Muscle layer of colon (tissue), 2 donors: ENCODE data around the gene CTDNEP1.
A peak's percentile ranks its signal among the peaks of the same experiment; 100 is the strongest.

Experiments
- H3K27ac ChIP-seq: one replicate; pipeline ENCODE4 v1.7.0; 2013; ENCODE audit warnings: low read depth, mild to moderate bottlenecking, low read length, moderate library complexity
- H3K27me3 ChIP-seq, 2 donors: one replicate each; pipeline ENCODE4 v1.7.0; 2013; ENCODE audit warnings: low read length in 2 of 2, mild to moderate bottlenecking in 2 of 2; ENCODE audit not compliant: insufficient read depth in 2 of 2, control insufficient read depth in 1 of 2
- H3K36me3 ChIP-seq: one replicate; pipeline ENCODE4 v1.7.0; 2013; ENCODE audit warnings: mild to moderate bottlenecking, low read length; ENCODE audit not compliant: insufficient read depth
- H3K4me1 ChIP-seq: one replicate; pipeline ENCODE4 v1.7.0; 2013; ENCODE audit warnings: mild to moderate bottlenecking, low read length; ENCODE audit not compliant: insufficient read depth
- H3K4me3 ChIP-seq, 2 donors: one replicate each; pipeline ENCODE4 v1.7.0; 2013; ENCODE audit warnings: low read length in 2 of 2, low read depth in 1 of 2, mild to moderate bottlenecking in 1 of 2, moderate library complexity in 1 of 2
- H3K9ac ChIP-seq: one replicate; pipeline ENCODE4 v1.7.0; 2013; ENCODE audit warnings: low read length
- H3K9me3 ChIP-seq: one replicate; pipeline ENCODE4 v1.7.0; 2013; ENCODE audit warnings: mild to moderate bottlenecking, low read length
- donor health status: abdominal sarcoma.
- donor health status: Adenocarcinoma of cecum.

The CTDNEP1 gene

DNA sequence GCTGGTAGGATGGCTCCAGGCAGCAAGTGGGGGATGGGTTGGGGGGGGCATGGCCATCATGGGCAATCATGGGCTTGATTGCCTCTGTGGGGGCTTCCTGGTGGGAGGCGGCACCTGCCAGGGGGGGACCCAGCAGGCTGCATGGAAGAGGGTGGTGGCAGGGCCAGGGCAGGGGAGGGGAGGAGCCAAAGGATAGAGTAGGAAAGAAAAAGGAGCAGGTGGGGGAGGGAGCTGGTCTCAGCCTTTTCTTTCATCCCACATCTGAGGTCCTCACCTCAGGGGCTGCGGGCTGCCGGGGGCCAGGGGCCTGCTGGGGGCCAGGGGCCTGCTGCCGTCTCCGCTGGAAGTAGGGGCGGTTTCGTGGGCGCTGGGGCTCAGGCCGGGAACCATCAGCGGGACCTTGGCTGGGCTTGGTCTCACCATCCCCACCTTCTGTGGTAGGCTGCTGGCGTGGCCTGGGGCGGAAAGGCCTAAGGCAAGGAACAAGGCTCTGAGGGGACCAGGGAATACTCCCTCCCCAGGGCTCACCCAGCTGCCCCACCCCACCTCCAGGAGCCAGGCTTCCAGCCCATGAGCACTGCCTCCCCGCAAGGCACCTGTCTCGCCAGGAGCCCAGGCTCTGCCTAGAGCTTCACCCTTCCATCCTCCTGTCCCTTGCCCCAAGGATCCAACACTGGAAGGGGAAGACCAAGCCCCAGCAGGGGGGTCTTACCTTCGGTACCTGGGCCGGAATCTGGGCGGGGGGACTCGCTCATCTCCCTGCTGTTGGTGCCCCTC, 37.9 kb upstream of the CTDNEP1 start:
- no peak overlapping the region for H3K9ac ChIP-seq
- peak overlapping the region; percentile 55 for H3K27ac ChIP-seq
- peaks cover 24% of the 10 kb centered on the region for H3K36me3 ChIP-seq
- H3K27me3 ChIP-seq: peaks cover 0 to 17% of the 10 kb centered on the region in 2 donors
- no peak overlapping the region for H3K4me3 ChIP-seq
- H3K4me1 ChIP-seq: peaks cover 43% of the 10 kb centered on the region
- no peaks in the 10 kb centered on the region for H3K9me3 ChIP-seq

DNA sequence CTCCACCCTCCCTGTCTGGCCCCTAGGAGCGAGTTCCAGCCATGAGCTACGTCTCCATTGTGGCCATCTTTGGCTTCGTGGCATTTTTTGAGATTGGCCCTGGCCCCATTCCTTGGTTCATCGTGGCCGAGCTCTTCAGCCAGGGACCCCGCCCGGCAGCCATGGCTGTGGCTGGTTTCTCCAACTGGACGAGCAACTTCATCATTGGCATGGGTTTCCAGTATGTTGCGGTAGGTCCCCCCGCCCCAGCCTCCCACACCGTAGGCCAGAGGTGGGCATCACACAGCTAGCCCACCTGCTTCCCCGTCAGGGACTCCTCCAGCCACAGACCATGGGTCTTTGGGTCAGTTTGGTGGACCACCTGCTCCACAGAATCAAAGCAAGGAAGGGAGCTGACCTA, 34.1 kb upstream of the CTDNEP1 start:
- Histone ChIP-seq H3K27me3 (peaks cover 0 to 9% of the 10 kb centered on the region in 2 donors), H3K27ac (peak overlapping the region; percentile 37), H3K4me3 (no peak overlapping the region), H3K9me3 (no peaks in the 10 kb centered on the region), H3K4me1 (peaks cover 32% of the 10 kb centered on the region), H3K9ac (no peak overlapping the region), H3K36me3 (peaks cover 32% of the 10 kb centered on the region)

DNA sequence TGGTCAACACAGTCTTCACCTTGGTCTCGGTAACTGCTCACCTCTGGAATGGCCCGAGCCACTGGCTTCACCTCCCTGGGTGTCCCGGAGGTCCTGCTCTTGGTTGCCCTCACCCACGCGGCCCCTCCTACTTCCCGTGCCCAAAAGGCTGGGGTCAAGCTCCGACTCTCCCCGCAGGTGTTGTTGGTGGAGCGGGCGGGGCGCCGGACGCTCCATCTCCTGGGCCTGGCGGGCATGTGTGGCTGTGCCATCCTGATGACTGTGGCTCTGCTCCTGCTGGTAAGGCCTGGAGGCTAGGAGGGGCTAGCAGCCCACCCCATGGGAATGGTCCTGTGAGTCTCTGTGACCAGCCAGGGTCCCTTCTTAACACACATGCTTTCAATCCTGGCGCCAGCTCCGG, 33.4 kb upstream of the CTDNEP1 start:
- Histone ChIP-seq H3K27me3 (peaks cover 0 to 4% of the 10 kb centered on the region in 2 donors), H3K9me3 (no peaks in the 10 kb centered on the region), H3K36me3 (peaks cover 32% of the 10 kb centered on the region), H3K9ac (no peak overlapping the region), H3K4me1 (peaks cover 32% of the 10 kb centered on the region), H3K27ac (peak overlapping the region; percentile 59), H3K4me3 (no peak overlapping the region)

DNA sequence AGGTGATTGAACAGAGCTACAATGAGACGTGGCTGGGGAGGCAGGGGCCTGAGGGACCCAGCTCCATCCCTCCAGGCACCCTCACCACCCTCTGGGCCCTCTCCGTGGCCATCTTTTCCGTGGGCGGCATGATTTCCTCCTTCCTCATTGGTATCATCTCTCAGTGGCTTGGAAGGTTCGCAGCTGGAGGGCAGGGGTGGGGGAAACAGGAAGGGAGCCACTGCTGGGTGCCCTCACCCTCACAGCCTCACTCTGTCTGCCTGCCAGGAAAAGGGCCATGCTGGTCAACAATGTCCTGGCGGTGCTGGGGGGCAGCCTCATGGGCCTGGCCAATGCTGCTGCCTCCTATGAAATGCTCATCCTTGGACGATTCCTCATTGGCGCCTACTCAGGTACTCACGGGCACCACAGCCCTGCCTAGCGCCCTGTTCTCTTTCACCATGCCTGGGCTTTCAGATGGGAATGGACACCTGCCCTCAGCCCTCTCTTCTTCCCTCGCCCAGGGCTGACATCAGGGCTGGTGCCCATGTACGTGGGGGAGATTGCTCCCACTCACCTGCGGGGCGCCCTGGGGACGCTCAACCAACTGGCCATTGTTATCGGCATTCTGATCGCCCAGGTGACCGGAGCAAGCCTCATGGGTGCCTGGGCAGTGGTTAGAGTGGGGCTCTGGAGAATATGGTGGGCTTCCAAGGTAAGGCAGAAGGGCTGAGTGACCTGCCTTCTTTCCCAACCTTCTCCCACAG, 32.1 kb upstream of the CTDNEP1 start:
- Histone ChIP-seq H3K9me3 (no peaks in the 10 kb centered on the region), H3K36me3 (peaks cover 32% of the 10 kb centered on the region), H3K4me3 (peak overlapping the region; percentile 53 to 85), H3K27ac (peak overlapping the region; percentile 83), H3K9ac (peak overlapping the region; percentile 81), H3K27me3 (no peaks in the 10 kb centered on the region), H3K4me1 (peaks cover 32% of the 10 kb centered on the region)

DNA sequence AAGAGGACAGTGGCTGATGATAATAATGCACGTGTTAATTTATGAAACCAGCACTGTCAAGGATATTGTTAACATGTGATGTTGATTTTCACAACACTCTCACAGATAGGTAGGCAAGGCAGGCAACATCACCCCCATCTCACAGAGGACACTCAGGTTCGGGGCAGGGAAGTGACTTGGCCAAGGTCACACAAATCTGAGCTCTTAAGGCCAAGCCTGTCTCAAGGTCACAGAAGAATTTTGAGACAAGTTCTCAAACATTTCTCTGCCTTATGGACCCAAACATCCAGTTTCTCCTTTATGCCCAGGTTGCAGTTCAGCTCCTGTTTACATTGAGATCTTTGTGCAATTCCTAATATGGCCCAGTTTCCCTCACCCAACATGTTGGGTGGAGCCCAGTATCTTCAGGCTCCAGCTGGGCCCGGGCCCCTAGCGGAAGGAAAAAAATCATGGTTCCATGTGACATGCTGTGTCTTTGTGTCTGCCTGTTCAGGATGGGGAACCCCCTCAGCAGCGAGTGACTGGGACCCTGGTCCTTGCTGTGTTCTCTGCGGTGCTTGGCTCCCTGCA, 31.3 kb upstream of the CTDNEP1 start:
- Histone ChIP-seq H3K36me3 (peaks cover 32% of the 10 kb centered on the region), H3K27ac (peak overlapping the region; percentile 83), H3K27me3 (no peaks in the 10 kb centered on the region), H3K9me3 (no peaks in the 10 kb centered on the region), H3K9ac (peak overlapping the region; percentile 81), H3K4me3 (peak overlapping the region; percentile 53 to 85), H3K4me1 (peaks cover 32% of the 10 kb centered on the region)

DNA sequence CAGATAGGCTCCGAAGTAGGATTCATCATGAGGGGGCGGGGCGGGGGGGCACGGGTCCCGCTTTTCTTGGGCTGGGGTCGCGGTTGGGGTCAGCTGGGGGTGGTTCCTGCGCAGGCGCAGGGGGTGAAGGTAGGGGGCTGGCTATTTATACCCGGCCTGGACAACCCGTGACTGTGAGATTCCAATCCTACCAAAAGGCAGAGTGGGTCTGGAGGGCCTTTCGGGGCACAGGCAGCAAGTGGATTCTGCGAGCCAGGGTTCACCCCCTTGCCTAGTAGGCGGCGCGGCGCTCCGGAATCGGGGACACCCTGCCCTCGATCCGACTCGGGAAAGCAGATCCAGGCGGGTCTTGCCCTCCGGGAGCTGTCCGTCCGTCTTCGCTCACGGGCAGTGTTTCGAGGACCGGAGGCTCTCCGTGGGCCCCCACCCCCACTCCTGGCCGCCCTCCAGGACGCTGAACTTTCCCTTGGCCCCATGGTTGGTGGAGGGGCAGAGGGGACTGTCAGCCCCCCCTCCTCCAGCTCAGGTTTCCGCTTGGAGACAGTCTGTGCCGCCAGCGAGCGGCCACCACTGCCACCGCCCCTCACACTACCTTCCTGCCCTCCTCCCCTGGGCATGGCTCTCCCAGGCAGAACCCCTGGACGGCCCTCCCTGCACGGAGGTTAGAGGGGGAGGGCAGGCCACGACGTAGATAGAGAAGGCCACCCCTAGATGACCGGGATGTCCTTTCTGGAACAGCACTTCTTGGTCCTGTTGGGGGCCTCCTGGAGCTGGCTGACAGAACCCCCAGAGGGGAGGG, 30.6 kb upstream of the CTDNEP1 start:
- Histone ChIP-seq H3K4me3 (peak overlapping the region; percentile 53 to 85), H3K27ac (peak overlapping the region; percentile 83), H3K27me3 (no peaks in the 10 kb centered on the region), H3K36me3 (peaks cover 32% of the 10 kb centered on the region), H3K9me3 (no peaks in the 10 kb centered on the region), H3K4me1 (peaks cover 32% of the 10 kb centered on the region), H3K9ac (peak overlapping the region; percentile 81)

DNA sequence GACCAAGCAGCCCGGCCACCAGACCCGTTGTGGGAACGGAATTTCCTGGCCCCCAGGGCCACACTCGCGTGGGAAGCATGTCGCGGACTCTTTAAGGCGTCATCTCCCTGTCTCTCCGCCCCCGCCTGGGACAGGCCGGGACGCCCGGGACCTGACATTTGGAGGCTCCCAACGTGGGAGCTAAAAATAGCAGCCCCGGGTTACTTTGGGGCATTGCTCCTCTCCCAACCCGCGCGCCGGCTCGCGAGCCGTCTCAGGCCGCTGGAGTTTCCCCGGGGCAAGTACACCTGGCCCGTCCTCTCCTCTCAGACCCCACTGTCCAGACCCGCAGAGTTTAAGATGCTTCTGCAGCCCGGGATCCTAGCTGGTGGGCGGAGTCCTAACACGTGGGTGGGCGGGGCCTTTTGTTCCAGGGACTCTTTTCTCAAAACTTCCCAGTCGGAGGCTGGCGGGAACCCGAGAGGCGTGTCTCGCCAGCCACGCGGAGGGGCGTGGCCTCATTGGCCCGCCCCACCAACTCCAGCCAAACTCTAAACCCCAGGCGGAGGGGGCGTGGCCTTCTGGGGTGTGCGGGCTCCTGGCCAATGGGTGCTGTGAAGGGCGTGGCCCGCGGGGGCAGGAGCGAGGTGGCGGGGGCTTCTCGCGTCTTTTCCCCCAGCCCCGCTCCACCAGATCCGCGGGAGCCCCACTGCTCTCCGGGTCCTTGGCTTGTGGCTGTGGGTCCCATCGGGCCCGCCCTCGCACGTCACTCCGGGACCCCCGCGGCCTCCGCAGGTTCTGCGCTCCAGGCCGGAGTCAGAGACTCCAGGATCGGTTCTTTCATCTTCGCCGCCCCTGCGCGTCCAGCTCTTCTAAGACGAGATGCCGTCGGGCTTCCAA, 29.8 kb upstream of the CTDNEP1 start, which contains the start of gene SLC2A4:
SLC2A4 (plus strand) TSS at position 645 of the 879 bp plus-strand sequence; CDS start at position 862, 217 bp downstream.
- Histone ChIP-seq H3K4me1 (peaks cover 32% of the 10 kb centered on the region), H3K27me3 (no peaks in the 10 kb centered on the region), H3K27ac (peak within 1 kb of the TSS; percentile 92), H3K36me3 (peaks cover 27% of the 10 kb centered on the region), H3K4me3 (peak within 1 kb of the TSS; percentile 53 to 85), H3K9ac (peak within 1 kb of the TSS; percentile 81), H3K9me3 (no peaks in the 10 kb centered on the region)

DNA sequence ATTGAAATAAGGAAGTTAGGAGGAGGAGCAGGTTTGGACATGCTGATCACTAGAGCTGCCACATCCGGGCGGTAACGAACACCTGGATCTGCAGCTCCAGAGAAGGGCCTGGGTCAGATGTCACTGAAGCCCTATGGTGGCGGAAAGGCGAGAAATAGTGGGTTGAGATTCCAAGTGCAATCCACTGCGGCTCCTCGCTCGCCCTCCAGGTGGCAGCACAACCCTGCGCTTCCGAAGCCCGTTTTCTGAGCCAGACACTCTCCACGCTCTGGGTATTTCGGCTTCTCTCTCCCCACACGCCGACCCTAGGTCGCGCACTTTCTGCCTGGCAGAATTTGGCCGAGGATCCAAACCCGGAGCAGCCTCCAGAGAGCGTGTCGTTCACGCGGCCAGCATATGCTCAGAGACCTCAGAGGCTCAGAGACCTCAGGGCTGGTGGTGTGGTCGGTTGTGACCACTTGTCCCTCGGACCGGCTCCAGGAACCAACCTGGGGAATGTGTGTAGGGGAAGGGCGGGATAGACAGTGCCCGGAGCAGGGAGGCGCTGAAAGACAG, 29.1 kb upstream of the CTDNEP1 start:
- Histone ChIP-seq H3K4me1 (peaks cover 32% of the 10 kb centered on the region), H3K4me3 (peak overlapping the region; percentile 53 to 70), H3K27me3 (no peaks in the 10 kb centered on the region), H3K9ac (no peak overlapping the region), H3K36me3 (peaks cover 19% of the 10 kb centered on the region), H3K27ac (peak overlapping the region; percentile 92), H3K9me3 (no peaks in the 10 kb centered on the region)

DNA sequence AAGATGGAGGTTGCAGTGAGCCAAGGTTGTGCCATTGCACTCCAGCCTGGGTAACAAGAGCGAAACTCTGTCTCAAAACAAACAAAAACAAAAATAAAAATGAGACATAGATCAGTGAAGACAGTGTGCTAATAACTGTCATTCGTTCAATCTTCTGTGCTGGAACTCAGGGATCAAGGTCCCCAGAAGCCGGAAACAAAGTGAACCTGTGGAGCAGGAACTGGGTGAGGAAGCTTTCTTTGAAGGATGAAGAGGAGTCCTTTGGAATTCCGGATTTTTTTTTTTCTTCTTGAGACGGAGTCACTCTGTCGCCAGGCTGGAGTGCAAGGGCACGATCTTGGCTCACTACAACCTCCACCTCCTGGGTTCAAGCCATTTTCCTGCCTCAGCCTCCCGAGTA, 27.9 kb upstream of the CTDNEP1 start:
- H3K9ac ChIP-seq: no peak overlapping the region

DNA sequence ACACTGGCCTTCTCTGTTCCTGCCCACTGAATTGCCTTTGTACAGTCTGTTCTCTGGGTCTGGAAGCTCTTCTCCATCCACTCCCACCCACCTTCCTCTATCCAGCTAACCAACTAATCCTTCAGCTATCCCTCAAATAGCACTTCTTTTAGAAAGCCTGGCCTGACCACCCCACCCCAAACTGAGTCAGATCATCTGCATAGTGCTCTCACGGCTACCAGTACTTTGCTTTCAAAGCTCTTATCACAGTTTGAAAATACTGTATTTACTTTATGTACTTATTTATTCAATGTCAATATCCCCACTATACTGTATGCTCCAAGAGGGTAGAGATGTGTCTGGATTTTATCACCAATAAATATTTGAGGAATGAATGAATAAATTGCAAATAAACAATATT, 15.2 kb upstream of the CTDNEP1 start:
- Histone ChIP-seq H3K9ac (no peak overlapping the region), H3K36me3 (no peaks in the 10 kb centered on the region), H3K9me3 (no peaks in the 10 kb centered on the region), H3K4me1 (no peaks in the 10 kb centered on the region), H3K4me3 (no peak overlapping the region), H3K27ac (no peak overlapping the region), H3K27me3 (peaks cover 25% of the 10 kb centered on the region in 2 donors)

More for the DNA sequence above, 27.9 kb upstream of the CTDNEP1 start:
- Histone ChIP-seq H3K4me3 (no peak overlapping the region), H3K36me3 (peaks cover 8% of the 10 kb centered on the region), H3K27ac (no peak overlapping the region), H3K4me1 (peaks cover 23% of the 10 kb centered on the region), H3K27me3 (no peaks in the 10 kb centered on the region), H3K9me3 (no peaks in the 10 kb centered on the region)
